H1 (cell line): ENCODE data around the gene PTPRT. TPM values are rescaled to one million over a fixed set of nuclear protein-coding genes. Genes with fewer than 3 reads are reported as not detected.

ENCODE experiments used
- CTCF ChIA-PET: fragments of 300-600 bp; sonication (Branson Sonifier 250); formaldehyde crosslinking; loops from one replicate; lab custom pipeline; 2021; ENCODE audit not compliant: partially characterized antibody; lab: Charles Lee
- POLR2A ChIA-PET: fragments of 300-600 bp; sonication (Branson Sonifier 250); formaldehyde crosslinking; loops from one replicate; lab custom pipeline; 2021; ENCODE audit warnings: inconsistent platforms; ENCODE audit not compliant: partially characterized antibody; lab: Charles Lee
- DNase-seq, 2 experiments: peaks; one replicate each; pipeline versions ENCODE4 v3.0.0 to v3.0.0-alpha.2; 2010 to 2022; ENCODE audit warnings: low spot score in 2 of 2, low read depth in 1 of 2, mixed read lengths in 1 of 2
- FAIRE-seq: peaks from 2 replicates; lab custom pipeline; 2011; peaks lifted over from hg19 to GRCh38; lab: Jason Lieb, UNC
- H2AFZ ChIP-seq: 2 replicates; pipeline ENCODE4 v1.8.1; 2012; ENCODE audit warnings: low read length, inconsistent platforms
- H2AK5ac ChIP-seq: 2 replicates; pipeline ENCODE4 v1.6.1; 2013; ENCODE audit warnings: low read depth, low read length
- H2BK120ac ChIP-seq: replicated peaks from 2 replicates; pipeline ENCODE3; 2013; ENCODE audit warnings: low read depth, low read length, inconsistent platforms
- H2BK12ac ChIP-seq: 2 replicates; pipeline ENCODE4 v1.6.1; 2013; ENCODE audit warnings: low read depth, low read length
- H2BK15ac ChIP-seq: 2 replicates; pipeline ENCODE4 v1.6.1; 2013; ENCODE audit warnings: low read length
- H2BK20ac ChIP-seq: 2 replicates; pipeline ENCODE4 v1.6.1; 2013; ENCODE audit warnings: low read length
- H2BK5ac ChIP-seq: 2 replicates; pipeline ENCODE4 v1.6.1; 2013; ENCODE audit warnings: low read depth, low read length
- H3K14ac ChIP-seq: 2 replicates; pipeline ENCODE4 v1.6.1; 2013; ENCODE audit warnings: inconsistent platforms; ENCODE audit not compliant: insufficient read length
- H3K18ac ChIP-seq: 2 replicates; pipeline ENCODE4 v1.6.1; 2013; ENCODE audit warnings: low read length; ENCODE audit errors: extremely low read depth
- H3K23ac ChIP-seq: 2 replicates; pipeline ENCODE4 v1.6.1; 2013; ENCODE audit warnings: inconsistent platforms; ENCODE audit not compliant: insufficient read length
- H3K23me2 ChIP-seq: 2 replicates; pipeline ENCODE4 v1.6.1; 2013; ENCODE audit warnings: low read depth, low read length
- H3K27ac ChIP-seq: 2 replicates; pipeline ENCODE4 v1.6.1; 2011; ENCODE audit warnings: low read depth, low read length, inconsistent platforms
- H3K27me3 ChIP-seq, 4 experiments: replicated peaks in 1 of 4; 1 replicate in 1 of 4; 2 replicates in 3 of 4; pipeline versions ENCODE4 v1.6.1 to v1.8.1; 2011 to 2013; ENCODE audit warnings: low read length in 3 of 4, mild to moderate bottlenecking in 3 of 4, inconsistent platforms in 2 of 4, mixed read lengths in 2 of 4, moderate library complexity in 1 of 4; ENCODE audit not compliant: control insufficient read depth in 3 of 4, insufficient read depth in 3 of 4; ENCODE audit errors: extremely low read depth in 1 of 4
- H3K36me3 ChIP-seq, 4 experiments: 2 replicates each; pipeline versions ENCODE4 v1.6.1 to v1.8.1; 2011 to 2013; ENCODE audit warnings: mild to moderate bottlenecking in 4 of 4, low read length in 3 of 4, moderate library complexity in 2 of 4, control low read depth in 1 of 4, inconsistent platforms in 1 of 4; ENCODE audit not compliant: insufficient read depth in 4 of 4, control insufficient read depth in 2 of 4
- H3K4ac ChIP-seq: replicated peaks from 2 replicates; pipeline ENCODE3; 2013; ENCODE audit warnings: low read length, low read depth, mixed read lengths, inconsistent platforms; ENCODE audit not compliant: insufficient read length
- H3K4me1 ChIP-seq, 4 experiments: replicated peaks in 1 of 4; 1 replicate in 1 of 4; 2 replicates in 3 of 4; pipeline versions ENCODE4 v1.6.1 to v1.8.1; 2011 to 2013; ENCODE audit warnings: low read length in 3 of 4, inconsistent platforms in 2 of 4, mixed read lengths in 1 of 4; ENCODE audit not compliant: insufficient read depth in 4 of 4, control insufficient read depth in 3 of 4
- H3K4me2 ChIP-seq, 2 experiments: 2 replicates each; pipeline versions ENCODE4 v1.6.1 to v1.8.1; 2011 to 2013; ENCODE audit warnings: low read depth in 2 of 2, low read length in 2 of 2, control low read depth in 1 of 2, inconsistent platforms in 1 of 2, mild to moderate bottlenecking in 1 of 2; ENCODE audit not compliant: insufficient read depth in 1 of 2
- H3K4me3 ChIP-seq, 4 experiments: fragments of 200-600, 300-600 bp in 1 of 4; sonication (generic), shearing (Covaris generic), sonication (Bioruptor Twin) in 1 of 4; 2 replicates each; pipeline versions ENCODE4 v1.5.1 to v1.8.1; 2011 to 2016; ENCODE audit warnings: low read length in 4 of 4, low read depth in 3 of 4, control low read depth in 2 of 4, inconsistent platforms in 2 of 4, mild to moderate bottlenecking in 2 of 4, mixed read lengths in 1 of 4, moderate library complexity in 1 of 4; ENCODE audit not compliant: insufficient read depth in 2 of 4; ENCODE audit errors: extremely low read depth in 1 of 4
- H3K56ac ChIP-seq: replicated peaks from 2 replicates; pipeline ENCODE3; 2013; ENCODE audit warnings: low read depth, mild to moderate bottlenecking, mixed read lengths, low read length, inconsistent platforms; ENCODE audit not compliant: insufficient read length
- H3K79me1 ChIP-seq: 2 replicates; pipeline ENCODE4 v1.6.1; 2013; ENCODE audit warnings: low read depth, low read length, control low read depth
- H3K79me2 ChIP-seq, 2 experiments: 2 replicates each; pipeline versions ENCODE4 v1.6.1 to v1.8.1; 2012 to 2013; ENCODE audit warnings: low read length in 2 of 2, mild to moderate bottlenecking in 2 of 2, inconsistent platforms in 1 of 2; ENCODE audit not compliant: insufficient read depth in 2 of 2, control insufficient read depth in 1 of 2
- H3K9ac ChIP-seq, 4 experiments: replicated peaks in 1 of 4; 1 replicate in 1 of 4; 2 replicates in 3 of 4; pipeline versions ENCODE4 v1.6.1 to v1.8.1; 2011 to 2013; ENCODE audit warnings: low read depth in 3 of 4, low read length in 3 of 4, control low read depth in 2 of 4, mild to moderate bottlenecking in 2 of 4, moderate library complexity in 2 of 4, inconsistent platforms in 1 of 4; ENCODE audit errors: extremely low read depth in 1 of 4
- H3K9me3 ChIP-seq, 2 experiments: 2 replicates each; pipeline versions ENCODE4 v1.6.1 to v1.8.1; 2012 to 2013; ENCODE audit warnings: mild to moderate bottlenecking in 2 of 2, moderate library complexity in 2 of 2, control low read depth in 1 of 2, inconsistent platforms in 1 of 2, low read depth in 1 of 2, low read length in 1 of 2, mixed read lengths in 1 of 2; ENCODE audit not compliant: insufficient read depth in 2 of 2
- H4K20me1 ChIP-seq, 2 experiments: replicated peaks in 1 of 2; 2 replicates each; pipeline versions ENCODE3 to v1.8.1; 2011 to 2013; ENCODE audit warnings: inconsistent platforms in 2 of 2, low read length in 2 of 2, mild to moderate bottlenecking in 1 of 2; ENCODE audit not compliant: insufficient read depth in 2 of 2, control insufficient read depth in 1 of 2
- H4K5ac ChIP-seq: 2 replicates; pipeline ENCODE4 v1.6.1; 2013; ENCODE audit warnings: low read length, low read depth, mixed read lengths, inconsistent platforms; ENCODE audit not compliant: insufficient read length
- H4K8ac ChIP-seq: 2 replicates; pipeline ENCODE4 v1.8.0; 2013; ENCODE audit warnings: mild to moderate bottlenecking, moderate library complexity, low read length, inconsistent platforms; ENCODE audit not compliant: insufficient read depth; ENCODE audit errors: extremely low read depth
- H4K91ac ChIP-seq: replicated peaks from 2 replicates; pipeline ENCODE3; 2013; ENCODE audit warnings: low read length, mixed read lengths, inconsistent platforms; ENCODE audit not compliant: insufficient read length
- HDAC2 ChIP-seq, 2 experiments: fragments of 300-600 bp in 1 of 2; sonication (generic) in 1 of 2; IDR thresholded peaks; 2 replicates each; pipeline ENCODE4 v1.6.1; 2011 to 2012; ENCODE audit warnings: low read depth in 2 of 2, low read length in 2 of 2, mild to moderate bottlenecking in 2 of 2, moderate library complexity in 2 of 2, borderline replicate concordance in 1 of 2, inconsistent platforms in 1 of 2
- WGBS, 2 experiments: shearing (Covaris generic) in 1 of 2; methylation state at CpG; one replicate each; pipeline versions ENCODE4 v1.1.6 to v1.1.7; 2013 to 2015; ENCODE audit warnings: low lambda C conversion rate in 2 of 2, mixed read lengths in 2 of 2, inconsistent platforms in 1 of 2, low coverage in 1 of 2, missing lambda C conversion rate in 1 of 2; ENCODE audit not compliant: insufficient replicate concordance in 2 of 2, insufficient coverage in 1 of 2, insufficient read length in 1 of 2; ENCODE audit errors: extremely low coverage in 1 of 2, missing lambda C conversion rate in 1 of 2; 5-methylcytosine and 5-hydroxymethylcytosine counted together
- polyA plus RNA-seq, 7 experiments: library from polyadenylated mRNA; depleted of rRNA in 3 of 7; stranded (reverse) in 5 of 7; unstranded in 2 of 7; fragments of >200 nt in 5 of 7; fragments of 200-250 nt in 2 of 7; gene quantifications; 1 replicate in 5 of 7; 2 replicates in 1 of 7; 4 replicates in 1 of 7; pipeline versions ENCODE4 v1.2.1 to v1.2.3, GENCODE V29; 2011 to 2013; ENCODE audit warnings: missing spikeins in 2 of 7, mixed read lengths in 2 of 7
- total RNA-seq: library from RNA; stranded (reverse); fragmentation: NEBNext Ultra II Directional; extraction: Animal tissue kit (Norgen Biotek cat#: 25700); gene quantifications from 2 replicates; pipeline ENCODE4 v1.2.1, GENCODE V29; 2021

PTPRT gene
- total and polyA plus RNA-seq, 2 of the 8 experiments (the other 6 are each of a cell fraction or from before 2014, with no cell fraction given), result 0.33 to 1.8 TPM

DNA sequence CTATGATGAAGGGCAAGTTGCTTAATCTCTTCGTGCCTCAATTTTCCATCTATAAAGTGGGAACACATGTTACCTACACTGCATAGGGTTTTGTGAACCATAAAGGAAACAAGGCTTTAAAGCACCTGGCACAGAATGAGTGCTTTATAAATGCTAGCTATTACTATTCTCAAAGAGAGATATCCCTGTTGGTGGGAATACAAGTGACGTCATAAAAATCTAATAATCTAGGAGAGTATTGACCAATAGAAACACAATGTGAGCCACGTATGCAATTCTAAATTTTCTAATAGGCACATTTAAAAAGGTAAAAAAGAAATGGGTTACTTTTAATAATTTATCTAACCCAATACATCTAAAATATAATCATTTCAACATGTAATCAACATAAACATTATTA, 316.4 kb downstream of the PTPRT start:
- no peak overlapping the region for H3K4me2 ChIP-seq
- no peaks in the 10 kb centered on the region for H3K79me1 ChIP-seq
- no peak overlapping the region for H2BK120ac ChIP-seq
- no peaks in the 10 kb centered on the region for H4K20me1 ChIP-seq
- no peaks in the 10 kb centered on the region for H3K36me3 ChIP-seq
- H2BK12ac ChIP-seq, result no peak overlapping the region
- no peak overlapping the region for H3K9ac ChIP-seq
- H4K5ac ChIP-seq, result no peak overlapping the region
- H2BK5ac ChIP-seq, result no peak overlapping the region
- FAIRE-seq (no peak), DNase-seq (no peak)
- ChIA-PET CTCF (interaction anchor here (1.1 kb wide), 1 partner anchor 197 kb away, joined by 3 read pairs; no protein-coding TSS in a partner anchor), POLR2A (no interaction called here)
- no peak overlapping the region for H4K91ac ChIP-seq
- no peak overlapping the region for H3K27ac ChIP-seq
- no peak overlapping the region for H2BK20ac ChIP-seq
- no peaks in the 10 kb centered on the region for H3K27me3 ChIP-seq
- H3K4me3 ChIP-seq, result no peak overlapping the region
- no peaks in the 10 kb centered on the region for H3K4me1 ChIP-seq
- no peak overlapping the region for H2AFZ ChIP-seq
- no peak overlapping the region for H3K56ac ChIP-seq
- WGBS, 2 experiments, result 95% methylated on average over 3 of the region's 3 CpGs; no CpG with 5 or more reads in 1 of the 2 experiments
- H4K8ac ChIP-seq, result no peak overlapping the region
- no peaks in the 10 kb centered on the region for H3K23me2 ChIP-seq
- no peak overlapping the region for H3K14ac ChIP-seq
- H3K79me2 ChIP-seq, result no peaks in the 10 kb centered on the region
- H3K9me3 ChIP-seq, result no peaks in the 10 kb centered on the region; a peak in 1 of 4 replicates
- H2AK5ac ChIP-seq, result no peak overlapping the region
- H3K4ac ChIP-seq, result no peak overlapping the region
- H2BK15ac ChIP-seq, result no peak overlapping the region
- H3K23ac ChIP-seq, result no peak overlapping the region
- no peak for TF ChIP-seq HDAC2 (IDR thresholded peaks at IDR 0.05; ENCODE audit: borderline replicate concordance in 1 of 2, low read depth in 2 of 2, low read length in 2 of 2)
- no peak overlapping the region for H3K18ac ChIP-seq
